Measurements from ENCODE around the gene LDHD. TPM values are rescaled to one million over a fixed set of nuclear protein-coding genes. Genes with fewer than 3 reads are reported as not detected.

LDHD gene
- total RNA-seq, 4 donors from 2014 or later, result 3.3 to 20.4 (median 10.4) TPM

GRCh38 chr16:75071621-75072020 lies 45.0 kb downstream of the LDHD start:
- TF ChIP-seq POLR2A (IDR thresholded peaks at IDR 0.05) (no peak), CTCF (IDR thresholded peaks at IDR 0.05) (no peak)
- H3K4me1 ChIP-seq, result peaks cover 0 to 70% (median 10%) of the 10 kb centered on the region in 3 donors

GRCh38 chr16:75070012-75070841 lies 46.4 kb downstream of the LDHD start:
- no peaks in the 10 kb centered on the region for H3K9me3 ChIP-seq
- H3K27ac ChIP-seq, result peak overlapping the region in 3 of 4 donors; percentile 25 to 70 (median 52)
- H3K4me1 ChIP-seq, result peaks cover 8 to 71% (median 13%) of the 10 kb centered on the region in 3 donors
- WGBS, 2 donors, result 61 to 81% methylated on average over 8 to 11 of the region's 11 CpGs
- no peak for TF ChIP-seq CTCF (IDR thresholded peaks at IDR 0.05)
- TF ChIP-seq POLR2A (IDR thresholded peaks at IDR 0.05), result no peak
- no peak for DNase-seq
- intact Hi-C loops (cut with DNase I), result no loop called here
- H3K27me3 ChIP-seq, result no peaks in the 10 kb centered on the region
- H3K36me3 ChIP-seq, result no peaks in the 10 kb centered on the region
- no peak overlapping the region for H3K4me3 ChIP-seq

More at GRCh38 chr16:75071621-75072020, 45.0 kb downstream of the LDHD start:
- WGBS, 2 donors, result 96 to 97% methylated on average over 3 of the region's 3 CpGs
- Histone ChIP-seq H3K27ac (peak overlapping the region in 2 of 4 donors; percentile 9 to 70), H3K36me3 (no peaks in the 10 kb centered on the region), H3K9me3 (no peaks in the 10 kb centered on the region), H3K4me3 (no peak overlapping the region), H3K27me3 (no peaks in the 10 kb centered on the region)
- no peak for DNase-seq
- intact Hi-C loops (cut with DNase I), result no loop called here

- Histone ChIP-seq H3K27me3 (no peaks in the 10 kb centered on the region), H3K27ac (no peak overlapping the region), H3K9me3 (no peaks in the 10 kb centered on the region), H3K36me3 (no peaks in the 10 kb centered on the region), H3K4me1 (peaks cover 24 to 71% (median 29%) of the 10 kb centered on the region in 3 donors), H3K4me3 (no peak overlapping the region)
- no peak for DNase-seq
- TF ChIP-seq CTCF (IDR thresholded peaks at IDR 0.05), result no peak
- TF ChIP-seq POLR2A (IDR thresholded peaks at IDR 0.05), result no peak
- WGBS, 2 donors, result 82 to 85% methylated on average over 9 of the region's 10 CpGs
- intact Hi-C loops (cut with DNase I), result no loop called here
These were observed 48.2 kb downstream of the LDHD start for GRCh38 chr16:75068085-75069031.

GRCh38 chr16:75066861-75067447 lies 49.6 kb downstream of the LDHD start:
- Histone ChIP-seq H3K9me3 (no peaks in the 10 kb centered on the region), H3K36me3 (no peaks in the 10 kb centered on the region), H3K27me3 (no peaks in the 10 kb centered on the region), H3K4me3 (no peak overlapping the region), H3K4me1 (peaks cover 38 to 83% (median 43%) of the 10 kb centered on the region in 3 donors), H3K27ac (peak overlapping the region in 1 of 4 donors; percentile 90)
- no peak for DNase-seq
- 82 to 98% methylated on average over 4 to 6 of the region's 6 CpGs for WGBS, 2 donors
- intact Hi-C loops (cut with DNase I), result no loop called here
- TF ChIP-seq POLR2A (IDR thresholded peaks at IDR 0.05) (no peak), CTCF (IDR thresholded peaks at IDR 0.05) (no peak)
